PC-3 (cell line): ENCODE results near the gene ATP8A2. TPM values are rescaled to one million over a fixed set of nuclear protein-coding genes. Genes with fewer than 3 reads are reported as not detected.

Experiments
- ATAC-seq: fragments of 200-7000 bp; cut with Tn5 transposase; 2 replicates; pipeline ENCODE4 v1.9.1; 2020; ENCODE audit warnings: mild to moderate bottlenecking, moderate library complexity
- BruUV-seq: library from RNA; stranded (reverse); fragments of 400-500 nt; replicated peaks from 2 replicates; lab custom pipeline; 2021; lab: Mats Ljungman, UMichigan
- CTCF ChIA-PET: fragments of 300-600 bp; sonication (Branson Sonifier 250); formaldehyde crosslinking; loops from one replicate; lab custom pipeline; 2022; ENCODE audit warnings: antibody characterized with exemption; lab: Charles Lee
- POLR2A ChIA-PET: fragments of 300-600 bp; sonication (Branson Sonifier 250); formaldehyde crosslinking; loops from one replicate; lab custom pipeline; 2022; ENCODE audit warnings: antibody characterized with exemption; ENCODE audit not compliant: unreplicated experiment; lab: Charles Lee
- DNase-seq: peaks from one replicate; pipeline ENCODE4 v3.0.0-alpha.2; 2015
- H2AFZ ChIP-seq: fragments of 300-600 bp; sonication (generic); 2 replicates; pipeline ENCODE4 v1.6.0; 2016; ENCODE audit warnings: antibody characterized with exemption, low read length
- H3F3A ChIP-seq: fragments of 300-600 bp; sonication (generic); one replicate; pipeline ENCODE4 v1.6.0; 2017; ENCODE audit warnings: antibody characterized with exemption, low read length, control low read depth, mild to moderate bottlenecking; ENCODE audit not compliant: unreplicated experiment
- H3K27ac ChIP-seq: fragments of 300-600 bp; sonication (generic); 2 replicates; pipeline ENCODE4 v1.5.1; 2016; ENCODE audit warnings: mild to moderate bottlenecking, low read length
- H3K27me3 ChIP-seq: fragments of 300-600 bp; sonication (generic); 2 replicates; pipeline ENCODE4 v1.6.1; 2016; ENCODE audit warnings: low read length, mixed read lengths
- H3K36me3 ChIP-seq: fragments of 300-600 bp; sonication (generic); 2 replicates; pipeline ENCODE4 v1.6.1; 2016; ENCODE audit warnings: low read depth, mixed run types, low read length, mixed read lengths
- H3K4me1 ChIP-seq: fragments of 300-600 bp; sonication (generic); 2 replicates; pipeline ENCODE4 v1.5.1; 2016; ENCODE audit warnings: low read length; ENCODE audit not compliant: insufficient read depth
- H3K4me2 ChIP-seq: fragments of 300-600 bp; sonication (generic); 2 replicates; pipeline ENCODE4 v1.6.0; 2016; ENCODE audit warnings: low read length
- H3K4me3 ChIP-seq: fragments of 300-600 bp; sonication (generic); 2 replicates; pipeline ENCODE4 v1.5.1; 2016; ENCODE audit warnings: mild to moderate bottlenecking, low read length, mixed read lengths
- H3K79me2 ChIP-seq: fragments of 300-600 bp; sonication (generic); 2 replicates; pipeline ENCODE4 v1.6.1; 2017; ENCODE audit warnings: low read length, mixed read lengths
- H3K9ac ChIP-seq: fragments of 300-600 bp; sonication (generic); 2 replicates; pipeline ENCODE4 v1.6.0; 2016; ENCODE audit warnings: mild to moderate bottlenecking, low read length
- H3K9me2 ChIP-seq: fragments of 300-600 bp; sonication (generic); replicated peaks from 2 replicates; pipeline ENCODE4 v1.6.1; 2016; ENCODE audit warnings: mixed run types, low read length, mixed read lengths
- H3K9me3 ChIP-seq: fragments of 300-600 bp; sonication (generic); 2 replicates; pipeline ENCODE4 v1.6.1; 2016; ENCODE audit warnings: low read length, mixed read lengths
- H4K20me1 ChIP-seq: fragments of 300-600 bp; sonication (generic); 2 replicates; pipeline ENCODE4 v1.6.1; 2016; ENCODE audit warnings: low read length, mixed read lengths
- CTCF ChIP-seq: fragments of 300-600 bp; sonication (generic); conservative IDR thresholded peaks from 2 replicates; pipeline ENCODE4 v1.5.1; 2017; ENCODE audit warnings: antibody characterized with exemption, low read depth, mild to moderate bottlenecking, low read length
- EZH2 ChIP-seq: fragments of 300-600 bp; sonication (generic); IDR thresholded peaks from one replicate; pipeline ENCODE4 v1.6.1; 2017; ENCODE audit warnings: antibody characterized with exemption, mild to moderate bottlenecking, low read length; ENCODE audit not compliant: unreplicated experiment
- EZH2phosphoT487 ChIP-seq: fragments of 300-600 bp; sonication (generic); IDR thresholded peaks from 2 replicates; pipeline ENCODE4 v1.6.1; 2018; ENCODE audit warnings: mild to moderate bottlenecking, antibody characterized with exemption, low read length, borderline replicate concordance
- intact Hi-C: fragments of 100-400 bp; cut with micrococcal nuclease; formaldehyde crosslinking; loops from 2 replicates; pipeline ENCODE4 v1.9.0; 2023
- total RNA-seq: library from RNA; depleted of rRNA; stranded (reverse); fragments of >200 nt; gene quantifications from 2 replicates; pipeline ENCODE4 v1.2.3, GENCODE V29; 2014

ATP8A2 gene
- total RNA-seq, 1 experiment from 2014 or later: 0.04 TPM

GRCh38 chr13:26012995-26013394, 641.2 kb downstream of the ATP8A2 start:
- Histone ChIP-seq H3K27me3 (no peaks in the 10 kb centered on the region), H3K36me3 (no peaks in the 10 kb centered on the region), H3K27ac (no peak overlapping the region), H3K9me2 (no peaks in the 10 kb centered on the region), H3K4me1 (peaks cover 5% of the 10 kb centered on the region), H3K9ac (no peak overlapping the region), H3K4me3 (no peak overlapping the region), H3K79me2 (no peaks in the 10 kb centered on the region), H3K4me2 (no peak overlapping the region), H4K20me1 (no peaks in the 10 kb centered on the region), H3K9me3 (no peaks in the 10 kb centered on the region), H3F3A (no peaks in the 10 kb centered on the region), H2AFZ (no peak overlapping the region)
- no peak for ATAC-seq
- TF ChIP-seq CTCF: no peak
- TF ChIP-seq EZH2phosphoT487: no peak
- no peak for TF ChIP-seq EZH2
- BruUV-seq: no TSS peak
- intact Hi-C loops: no loop called here
- POLR2A ChIA-PET: no interaction called here
- CTCF ChIA-PET: no interaction called here
- no peak for DNase-seq

- no peak overlapping the region for H3K4me2 ChIP-seq
Measured at GRCh38 chr13:26015271-26016125, 643.7 kb downstream of the ATP8A2 start.

More at GRCh38 chr13:26015271-26016125, 643.7 kb downstream of the ATP8A2 start:
- Histone ChIP-seq H3F3A (no peaks in the 10 kb centered on the region), H3K27ac (no peak overlapping the region), H3K79me2 (no peaks in the 10 kb centered on the region), H3K27me3 (no peaks in the 10 kb centered on the region), H3K9me2 (no peaks in the 10 kb centered on the region), H3K4me3 (no peak overlapping the region), H2AFZ (no peak overlapping the region), H4K20me1 (no peaks in the 10 kb centered on the region), H3K36me3 (no peaks in the 10 kb centered on the region), H3K4me1 (peaks cover 30% of the 10 kb centered on the region), H3K9ac (no peak overlapping the region), H3K9me3 (no peaks in the 10 kb centered on the region)
- ATAC-seq (no peak), DNase-seq (no peak)
- ChIA-PET POLR2A (no interaction called here), CTCF (no interaction called here)
- BruUV-seq: no TSS peak
- no peak for TF ChIP-seq EZH2
- no peak for TF ChIP-seq CTCF
- TF ChIP-seq EZH2phosphoT487: no peak
- intact Hi-C loops: no loop called here
